DOHH2 (cell line): Measurements from ENCODE around the gene PPP4R1.

Experiments used
- H3F3A ChIP-seq: fragments of 200-600 bp; sonication (generic), shearing (Covaris generic); 2 replicates; pipeline ENCODE4 v1.6.0; 2016; ENCODE audit warnings: antibody characterized with exemption, mild to moderate bottlenecking; ENCODE audit not compliant: control insufficient read depth, insufficient read depth
- H3K27ac ChIP-seq: fragments of 200-600 bp; sonication (generic); 2 replicates; pipeline ENCODE4 v1.5.1; 2014; ENCODE audit warnings: low read depth, mild to moderate bottlenecking, low read length, moderate library complexity
- H3K27me3 ChIP-seq: fragments of 200-600 bp; sonication (generic); 2 replicates; pipeline ENCODE4 v1.6.1; 2014; ENCODE audit warnings: mild to moderate bottlenecking, low read length, mixed read lengths; ENCODE audit not compliant: control insufficient read depth
- H3K36me3 ChIP-seq: fragments of 200-600 bp; sonication (generic); 2 replicates; pipeline ENCODE4 v1.6.1; 2014; ENCODE audit warnings: mild to moderate bottlenecking, low read length, moderate library complexity, mixed read lengths; ENCODE audit not compliant: control insufficient read depth
- H3K4me1 ChIP-seq: fragments of 200-600 bp; sonication (generic); 2 replicates; pipeline ENCODE4 v1.6.1; 2014; ENCODE audit warnings: mild to moderate bottlenecking, low read length, mixed read lengths; ENCODE audit not compliant: control insufficient read depth
- H3K4me2 ChIP-seq: fragments of 200-600 bp; sonication (generic); 2 replicates; pipeline ENCODE4 v1.6.0; 2014; ENCODE audit warnings: mild to moderate bottlenecking, low read length, moderate library complexity
- H3K4me3 ChIP-seq: fragments of 200-600 bp; sonication (generic); 2 replicates; pipeline ENCODE4 v1.5.1; 2014; ENCODE audit warnings: mild to moderate bottlenecking, low read length, mixed read lengths
- H3K79me2 ChIP-seq: fragments of 200-600 bp; sonication (generic); 2 replicates; pipeline ENCODE4 v1.6.1; 2014; ENCODE audit warnings: mild to moderate bottlenecking, low read length, mixed read lengths; ENCODE audit not compliant: control insufficient read depth
- H3K9me2 ChIP-seq: fragments of 200-600 bp; sonication (generic); replicated peaks from 2 replicates; pipeline ENCODE4 v1.6.1; 2014; ENCODE audit warnings: mild to moderate bottlenecking, low read length, mixed read lengths; ENCODE audit not compliant: control insufficient read depth
- H3K9me3 ChIP-seq: fragments of 200-600 bp; sonication (generic); 2 replicates; pipeline ENCODE4 v1.6.1; 2014; ENCODE audit warnings: antibody characterized with exemption, low read length, mixed read lengths; ENCODE audit not compliant: control insufficient read depth, insufficient read depth
- H4K20me1 ChIP-seq: fragments of 200-600 bp; sonication (generic); 2 replicates; pipeline ENCODE4 v1.6.0; 2014; ENCODE audit warnings: low read depth, mild to moderate bottlenecking, antibody characterized with exemption, low read length, moderate library complexity; ENCODE audit not compliant: control insufficient read depth, insufficient read depth
- CTCF ChIP-seq: fragments of 200-600 bp; sonication (generic); IDR thresholded peaks from one replicate; pipeline ENCODE4 v1.5.1; 2014; ENCODE audit warnings: antibody characterized with exemption, mild to moderate bottlenecking, low read depth, low read length; ENCODE audit not compliant: poor library complexity, severe bottlenecking
- EZH2phosphoT487 ChIP-seq: fragments of 200-600 bp; sonication (generic); IDR thresholded peaks from 2 replicates; pipeline ENCODE4 v1.6.1; 2017; ENCODE audit warnings: borderline replicate concordance, mild to moderate bottlenecking, antibody characterized with exemption, low read length, moderate library complexity, mixed read lengths

PPP4R1 gene

DNA sequence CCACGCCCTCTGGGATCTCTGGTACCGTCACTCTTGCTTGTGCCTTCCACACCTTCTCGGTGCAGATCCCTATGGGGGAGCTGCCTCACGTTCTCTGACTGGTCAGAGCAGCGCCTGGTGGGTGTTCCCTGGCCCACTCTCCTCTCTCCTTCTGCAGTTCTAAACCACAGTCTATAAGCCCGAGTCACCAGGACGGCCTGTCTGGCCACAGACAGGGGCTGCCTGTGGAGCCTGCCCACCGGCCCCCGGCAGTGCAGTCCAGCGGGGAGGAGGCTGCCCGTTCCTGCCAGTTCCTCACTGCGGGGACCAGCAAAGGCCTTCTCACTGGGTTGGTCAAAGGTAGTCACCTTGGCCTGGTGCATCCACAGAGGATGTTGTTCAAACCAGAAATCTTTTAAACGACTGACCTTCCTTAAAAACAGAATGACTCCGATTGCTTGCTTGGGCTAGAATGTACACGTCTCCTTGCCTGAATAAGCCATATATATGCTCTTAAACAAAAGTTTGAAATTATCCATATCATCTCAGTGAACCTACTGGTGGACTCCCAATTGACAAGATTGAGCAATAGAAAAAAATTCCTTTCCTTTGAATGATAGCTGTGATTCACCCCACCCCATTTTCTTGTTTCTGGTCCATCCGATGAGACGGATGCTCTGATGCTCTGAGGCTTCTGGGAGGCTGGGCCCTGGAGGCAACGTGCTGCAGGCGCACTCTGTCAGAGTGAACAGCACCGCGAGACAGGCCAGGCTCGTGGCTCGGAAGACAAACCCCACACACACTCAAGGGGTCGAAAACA lies 77.8 kb downstream of the PPP4R1 start:
- Histone ChIP-seq H4K20me1 (no peaks in the 10 kb centered on the region), H3F3A (no peaks in the 10 kb centered on the region), H3K27me3 (no peaks in the 10 kb centered on the region), H3K4me3 (no peak overlapping the region), H3K36me3 (peaks cover 42% of the 10 kb centered on the region; the same call in 1 of the 2 replicates), H3K4me2 (no peak overlapping the region), H3K9me2 (no peaks in the 10 kb centered on the region), H3K79me2 (no peaks in the 10 kb centered on the region), H3K4me1 (no peaks in the 10 kb centered on the region), H3K9me3 (no peaks in the 10 kb centered on the region), H3K27ac (no peak overlapping the region)
- TF ChIP-seq CTCF (no peak), EZH2phosphoT487 (no peak)

DNA sequence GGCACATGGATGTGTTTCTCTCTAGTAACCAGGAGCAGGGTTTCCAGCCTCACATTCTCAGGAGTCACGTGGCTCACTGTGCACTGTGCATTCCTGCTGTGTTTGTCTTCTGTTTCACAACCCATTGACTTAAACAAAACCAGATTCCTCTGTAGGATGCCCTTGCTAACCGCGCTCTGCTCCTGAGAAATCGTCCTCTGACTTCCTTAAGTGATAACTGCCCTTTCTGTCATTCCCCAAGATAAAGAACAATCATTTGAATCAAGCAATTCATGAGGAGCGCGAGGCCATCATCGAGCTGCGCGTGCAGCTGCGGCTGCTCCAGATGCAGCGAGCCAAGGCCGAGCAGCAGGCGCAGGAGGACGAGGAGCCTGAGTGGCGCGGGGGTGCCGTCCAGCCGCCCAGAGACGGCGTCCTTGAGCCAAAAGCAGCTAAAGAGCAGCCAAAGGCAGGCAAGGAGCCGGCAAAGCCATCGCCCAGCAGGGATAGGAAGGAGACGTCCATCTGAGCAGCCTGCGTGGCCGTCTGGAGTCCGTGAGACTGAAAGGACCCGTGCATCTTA lies 78.8 kb downstream of the PPP4R1 start:
- H3K9me3 ChIP-seq, result no peaks in the 10 kb centered on the region
- peaks cover 50% of the 10 kb centered on the region for H3K36me3 ChIP-seq
- TF ChIP-seq EZH2phosphoT487, result no peak
- TF ChIP-seq CTCF, result no peak
- no peaks in the 10 kb centered on the region for H3K9me2 ChIP-seq
- no peaks in the 10 kb centered on the region for H3K79me2 ChIP-seq
- H3K4me1 ChIP-seq, result no peaks in the 10 kb centered on the region
- H4K20me1 ChIP-seq, result no peaks in the 10 kb centered on the region
- no peak overlapping the region for H3K4me2 ChIP-seq
- no peak overlapping the region for H3K4me3 ChIP-seq
- H3K27ac ChIP-seq, result no peak overlapping the region
- no peaks in the 10 kb centered on the region for H3F3A ChIP-seq
- no peaks in the 10 kb centered on the region for H3K27me3 ChIP-seq

DNA sequence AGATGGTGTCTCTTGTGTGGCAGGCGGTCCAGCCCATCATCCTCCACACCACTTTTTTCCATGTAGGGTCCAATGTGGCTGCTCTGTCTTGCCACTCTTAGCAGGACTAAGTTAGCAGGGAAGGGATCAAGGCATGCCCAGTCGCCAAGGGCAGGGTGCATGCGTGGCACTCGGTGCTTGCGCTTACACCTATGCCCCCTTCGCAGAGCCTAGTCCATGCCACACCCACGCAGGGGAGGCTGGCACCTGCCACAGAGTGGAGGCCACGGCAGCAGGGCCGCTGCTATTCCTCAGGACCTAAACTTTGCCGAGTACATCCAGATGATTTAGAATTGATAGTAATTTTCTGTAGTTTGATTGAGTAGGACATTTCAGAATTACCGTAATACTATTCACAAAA lies 79.5 kb downstream of the PPP4R1 start:
- Histone ChIP-seq H3K27ac (no peak overlapping the region), H3K79me2 (no peaks in the 10 kb centered on the region), H3F3A (no peaks in the 10 kb centered on the region), H3K36me3 (peaks cover 57% of the 10 kb centered on the region), H4K20me1 (no peaks in the 10 kb centered on the region), H3K4me1 (no peaks in the 10 kb centered on the region), H3K4me2 (no peak overlapping the region), H3K4me3 (no peak overlapping the region), H3K9me2 (no peaks in the 10 kb centered on the region), H3K9me3 (no peaks in the 10 kb centered on the region), H3K27me3 (no peaks in the 10 kb centered on the region)
- TF ChIP-seq CTCF, result no peak
- TF ChIP-seq EZH2phosphoT487, result no peak
